ENCODE measurements around the gene ZNF276.
"Not testable (repeated sequence)": the region's sequence is repeated elsewhere in the genome, so short reads cannot be mapped to it uniquely, and the experiment has no call there.

The ZNF276 gene

DNA sequence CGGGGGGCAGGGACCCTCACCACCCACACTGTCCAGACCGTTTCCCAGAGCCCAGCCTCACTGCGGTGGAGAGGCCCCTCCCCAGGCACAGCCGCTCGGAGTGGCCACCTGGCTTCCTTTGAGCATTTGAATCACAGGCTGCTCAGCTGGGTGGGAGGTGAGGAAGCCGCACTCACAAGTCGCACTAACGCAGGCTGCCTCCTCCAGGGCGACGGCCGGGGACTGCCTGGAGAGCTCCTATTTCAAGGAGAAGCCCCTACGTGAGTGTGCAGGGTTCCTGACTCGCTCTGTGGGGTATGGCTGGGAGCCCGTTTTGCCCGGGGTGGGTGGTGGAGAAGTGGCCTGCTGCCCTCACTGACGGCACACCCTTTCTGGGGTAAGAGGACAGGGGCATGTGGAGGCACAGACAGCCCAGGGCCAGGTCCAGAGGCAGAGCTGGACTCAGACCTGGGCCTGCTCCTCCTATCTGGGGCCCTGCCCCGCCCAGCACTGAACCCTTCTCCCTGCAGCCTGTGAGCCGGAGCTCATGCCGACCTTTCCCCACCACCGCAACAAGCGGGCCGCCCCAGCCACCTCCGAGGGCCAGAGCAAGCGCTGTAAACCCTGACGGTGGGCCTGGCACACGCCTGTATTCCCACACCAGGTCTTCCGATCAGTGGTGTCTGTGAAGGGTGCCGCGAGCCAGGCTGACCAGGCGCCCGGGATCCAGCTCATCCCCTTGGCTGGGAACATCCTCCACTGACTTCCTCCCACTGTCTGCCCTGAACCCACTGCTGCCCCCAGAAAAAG, 26.1 kb upstream of the ZNF276 start:
- in situ Hi-C loops (cut with HindIII; ENCODE audit: low sequenced_read_pairs): no loop called here

DNA sequence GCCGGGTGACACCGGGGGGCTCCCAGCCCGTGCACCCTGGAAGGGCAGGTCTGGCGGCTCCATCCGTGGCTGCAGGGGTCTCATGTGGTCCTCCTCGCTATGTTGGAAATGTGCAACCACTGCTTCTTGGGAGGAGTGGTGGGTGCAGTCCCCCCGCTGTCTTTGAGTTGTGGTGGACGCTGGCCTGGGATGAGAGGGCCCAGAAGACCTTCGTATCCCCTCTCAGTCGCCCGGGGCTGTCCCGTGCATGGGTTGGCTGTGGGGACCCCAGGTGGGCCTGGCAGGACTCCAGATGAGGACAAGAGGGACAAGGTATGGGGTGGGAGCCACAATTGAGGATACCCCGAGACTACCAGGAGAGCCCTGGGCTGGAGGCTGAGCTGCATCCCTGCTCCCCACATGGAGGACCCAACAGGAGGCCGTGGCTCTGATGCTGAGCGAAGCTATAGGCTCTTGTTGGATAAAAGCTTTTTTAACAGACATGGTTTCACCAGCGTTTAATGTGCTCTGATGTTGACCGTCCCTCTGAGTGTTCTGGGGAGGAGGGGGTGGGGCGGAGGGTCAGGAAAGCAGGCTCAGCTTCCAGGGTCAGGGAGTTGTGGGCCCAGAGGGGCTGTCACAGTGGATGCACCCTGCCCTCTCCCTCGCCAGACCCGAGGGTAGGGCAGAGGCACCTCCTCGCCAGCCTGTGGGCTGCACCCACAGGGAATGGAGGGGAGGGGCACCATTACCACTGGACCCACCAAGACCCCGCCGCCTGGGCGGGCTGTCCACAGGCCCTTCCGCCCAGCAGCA, 25.3 kb upstream of the ZNF276 start:
- in situ Hi-C loops (cut with HindIII; ENCODE audit: low sequenced_read_pairs): no loop called here

DNA sequence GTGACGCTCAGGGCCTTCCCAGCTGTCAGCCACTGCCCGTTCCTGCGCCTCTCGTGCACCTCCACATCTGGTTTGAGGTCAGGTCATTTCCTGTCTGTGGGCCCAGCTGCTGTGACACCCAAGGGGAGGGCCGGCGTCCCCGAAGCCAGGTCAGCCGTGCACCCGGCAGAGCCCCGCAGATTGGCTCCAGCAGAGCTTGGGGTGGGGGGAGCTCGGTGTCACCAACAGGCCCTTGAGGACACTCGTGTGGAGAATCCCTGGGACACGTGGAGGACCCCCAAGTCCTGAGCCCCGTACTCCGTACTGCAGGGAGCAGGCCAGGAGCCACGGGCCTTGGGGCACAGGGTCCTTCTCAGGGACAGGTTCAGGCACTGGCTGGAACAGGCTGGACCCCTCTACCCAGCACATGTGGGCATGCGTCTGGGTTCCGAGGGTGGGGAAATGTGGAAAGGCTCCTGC, 24.6 kb upstream of the ZNF276 start:
- in situ Hi-C loops (cut with HindIII; ENCODE audit: low sequenced_read_pairs): no loop called here

DNA sequence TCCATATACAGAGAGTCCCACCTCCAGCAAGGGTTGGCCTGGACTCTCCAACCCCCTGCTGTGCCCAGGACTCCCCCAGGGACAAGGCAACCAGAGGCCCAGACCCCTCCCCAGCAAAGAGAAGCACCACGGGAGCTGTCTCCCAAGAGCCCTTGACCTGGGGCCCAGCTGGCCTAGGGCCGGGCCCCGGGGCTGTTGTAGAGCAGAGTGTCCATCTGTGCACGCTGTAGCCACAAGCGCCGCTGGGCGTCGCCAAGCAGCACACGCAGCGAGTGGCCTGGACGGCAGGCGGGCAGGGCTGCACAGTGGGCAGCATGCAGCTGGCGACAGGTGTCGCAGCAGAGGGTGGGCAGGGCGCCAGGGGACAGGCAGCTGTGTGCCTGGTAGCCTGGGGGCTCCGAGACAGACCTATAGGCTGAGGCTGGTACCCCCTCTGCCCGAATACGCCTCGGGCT, 24.1 kb upstream of the ZNF276 start:
- in situ Hi-C loops (cut with HindIII; ENCODE audit: low sequenced_read_pairs): no loop called here

DNA sequence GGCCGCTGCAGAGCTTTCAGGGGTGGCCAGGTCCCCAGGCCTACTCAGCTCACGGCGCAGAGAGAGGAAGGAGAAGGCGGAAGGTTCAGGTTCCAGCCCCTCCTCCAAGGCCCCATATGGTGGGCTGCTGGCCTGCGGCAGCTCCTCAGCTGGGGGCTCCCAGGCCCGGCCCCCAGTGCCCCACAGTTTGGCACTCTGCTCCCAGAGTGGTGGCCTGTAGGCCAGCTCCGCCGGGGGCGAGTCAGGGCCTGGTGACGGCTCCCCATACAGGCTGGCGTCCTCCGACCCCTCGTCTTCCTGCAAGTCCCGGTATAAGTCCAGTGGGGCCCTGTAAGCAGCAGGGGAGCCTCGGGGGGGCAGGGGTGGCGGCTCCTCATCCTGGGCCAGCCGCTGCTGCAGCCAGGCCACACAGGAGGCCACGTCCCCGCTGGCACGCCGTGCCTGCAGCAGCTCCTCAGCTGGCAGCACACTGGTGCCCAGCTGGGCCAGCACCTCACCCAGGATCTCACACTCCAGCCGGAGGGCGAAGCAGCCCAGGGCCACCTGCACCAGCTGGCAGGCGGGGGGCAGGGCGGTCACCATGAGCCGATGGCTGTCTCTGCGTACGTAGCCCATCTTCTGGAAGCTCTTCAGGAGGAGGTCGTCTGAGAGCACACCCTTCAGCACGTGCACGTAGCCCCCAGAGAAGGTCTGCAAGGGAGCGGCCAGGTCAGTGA, 23.6 kb upstream of the ZNF276 start:
- in situ Hi-C loops (cut with HindIII; ENCODE audit: low sequenced_read_pairs): no loop called here

DNA sequence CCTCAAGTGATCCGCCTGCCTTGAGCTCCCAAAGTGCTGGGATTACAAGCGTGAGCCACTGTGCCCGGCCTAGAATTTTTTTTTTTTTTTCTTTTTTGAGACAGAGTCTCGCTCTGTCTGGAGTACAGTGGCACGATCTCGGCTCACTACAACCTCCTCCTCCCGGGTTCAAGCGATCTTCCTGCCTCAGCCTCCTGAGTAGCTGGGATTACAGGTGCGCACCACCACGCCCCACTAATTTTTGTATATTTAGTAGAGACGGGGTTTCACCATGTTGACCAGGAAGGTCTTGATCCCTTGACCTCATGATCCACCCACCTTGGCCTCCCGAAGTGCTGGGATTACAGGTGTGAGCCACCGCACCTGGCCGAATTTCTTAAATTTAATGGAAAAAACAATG, 22.6 kb upstream of the ZNF276 start:
- in situ Hi-C loops (cut with HindIII; ENCODE audit: low sequenced_read_pairs): not testable (repeated sequence)

DNA sequence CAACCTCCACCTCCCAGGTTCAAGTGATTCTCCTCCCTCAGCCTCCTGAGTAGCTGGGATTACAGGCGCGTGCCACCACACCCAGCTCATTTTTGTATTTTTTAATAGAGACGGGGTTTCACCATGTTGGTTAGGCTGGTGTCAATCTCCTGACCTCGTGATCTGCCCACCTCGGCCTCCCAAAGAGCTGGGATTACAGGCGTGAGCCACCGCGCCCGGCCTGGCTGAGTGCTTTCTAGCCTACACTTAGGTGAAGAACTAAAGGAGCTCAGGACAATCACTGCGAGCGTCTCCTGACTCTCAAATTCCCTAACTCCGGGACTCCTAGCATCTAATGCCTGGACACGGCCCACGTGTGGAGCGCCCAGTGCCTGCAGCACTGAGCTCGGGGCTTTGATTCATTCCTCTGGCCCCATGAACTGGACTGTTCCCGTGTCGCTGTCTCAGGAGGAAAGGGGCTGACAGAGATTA, 21.7 kb upstream of the ZNF276 start:
- in situ Hi-C loops (cut with HindIII; ENCODE audit: low sequenced_read_pairs): not testable (repeated sequence)

DNA sequence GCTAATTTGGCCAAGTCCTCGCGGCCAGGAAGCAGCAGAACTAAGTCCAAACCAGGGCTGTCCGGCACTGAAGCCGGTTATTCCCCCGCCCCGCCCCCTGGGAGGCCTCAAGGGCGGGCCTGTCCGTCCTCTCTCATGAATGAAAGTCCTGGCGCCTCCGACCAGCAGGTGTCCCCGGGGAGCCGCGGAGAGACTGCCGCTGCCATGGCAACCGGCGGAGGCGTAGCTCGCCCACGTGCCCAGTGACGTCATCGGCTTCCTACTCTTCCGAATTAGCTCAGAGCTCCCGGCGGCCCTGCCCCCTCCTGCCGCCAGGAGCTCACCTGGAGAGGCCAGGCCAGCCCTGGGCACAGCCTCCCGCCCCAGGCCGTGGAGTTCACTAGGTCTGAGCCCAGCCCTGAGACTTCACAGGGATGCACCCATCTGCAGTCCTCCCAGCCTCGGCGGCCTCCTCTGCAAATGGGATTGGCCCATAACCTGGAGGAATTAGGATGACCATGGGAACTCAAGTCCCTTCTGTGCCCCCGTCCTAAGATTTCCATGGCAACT, 21.2 kb upstream of the ZNF276 start:
- in situ Hi-C loops (cut with HindIII; ENCODE audit: low sequenced_read_pairs): no loop called here

DNA sequence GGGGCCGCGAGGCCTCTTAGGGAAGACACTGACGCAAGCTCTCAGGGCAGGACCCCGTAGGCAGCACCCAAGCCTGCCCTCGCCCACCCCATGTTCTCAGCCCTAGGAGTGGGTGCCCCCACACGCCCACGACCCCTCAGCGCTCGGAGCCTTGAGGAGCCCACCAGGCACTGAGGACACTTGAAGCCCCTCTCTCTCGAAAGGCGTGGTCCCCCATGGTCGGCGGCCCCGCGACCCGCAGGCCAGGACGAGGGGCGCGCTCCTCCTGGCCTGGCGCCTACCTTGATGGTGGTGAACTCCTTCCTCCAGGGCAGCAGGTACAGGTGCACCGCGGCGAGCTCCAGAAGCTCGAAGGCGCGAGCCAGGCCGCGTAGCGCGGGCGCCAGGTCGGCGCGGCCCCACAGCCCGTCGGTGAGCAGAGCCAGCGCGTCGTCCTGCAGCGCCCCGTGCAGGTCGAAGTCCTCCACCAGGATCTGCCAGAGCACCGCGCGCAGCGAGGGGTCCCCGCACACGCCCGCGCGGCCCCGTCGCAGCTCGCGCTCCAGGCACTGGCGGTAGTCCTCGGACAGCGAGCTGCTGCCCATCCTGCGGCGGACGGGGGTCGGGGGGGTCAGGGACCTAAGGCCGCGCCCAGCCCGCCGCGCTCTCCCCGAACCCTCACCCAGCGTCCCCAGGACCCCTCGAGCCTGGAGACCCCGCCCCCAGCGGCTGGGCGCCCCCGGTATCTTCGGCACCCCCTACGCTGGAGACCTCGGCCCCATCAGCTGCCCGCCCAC, 20.5 kb upstream of the ZNF276 start:
- in situ Hi-C loops (cut with HindIII; ENCODE audit: low sequenced_read_pairs): no loop called here

DNA sequence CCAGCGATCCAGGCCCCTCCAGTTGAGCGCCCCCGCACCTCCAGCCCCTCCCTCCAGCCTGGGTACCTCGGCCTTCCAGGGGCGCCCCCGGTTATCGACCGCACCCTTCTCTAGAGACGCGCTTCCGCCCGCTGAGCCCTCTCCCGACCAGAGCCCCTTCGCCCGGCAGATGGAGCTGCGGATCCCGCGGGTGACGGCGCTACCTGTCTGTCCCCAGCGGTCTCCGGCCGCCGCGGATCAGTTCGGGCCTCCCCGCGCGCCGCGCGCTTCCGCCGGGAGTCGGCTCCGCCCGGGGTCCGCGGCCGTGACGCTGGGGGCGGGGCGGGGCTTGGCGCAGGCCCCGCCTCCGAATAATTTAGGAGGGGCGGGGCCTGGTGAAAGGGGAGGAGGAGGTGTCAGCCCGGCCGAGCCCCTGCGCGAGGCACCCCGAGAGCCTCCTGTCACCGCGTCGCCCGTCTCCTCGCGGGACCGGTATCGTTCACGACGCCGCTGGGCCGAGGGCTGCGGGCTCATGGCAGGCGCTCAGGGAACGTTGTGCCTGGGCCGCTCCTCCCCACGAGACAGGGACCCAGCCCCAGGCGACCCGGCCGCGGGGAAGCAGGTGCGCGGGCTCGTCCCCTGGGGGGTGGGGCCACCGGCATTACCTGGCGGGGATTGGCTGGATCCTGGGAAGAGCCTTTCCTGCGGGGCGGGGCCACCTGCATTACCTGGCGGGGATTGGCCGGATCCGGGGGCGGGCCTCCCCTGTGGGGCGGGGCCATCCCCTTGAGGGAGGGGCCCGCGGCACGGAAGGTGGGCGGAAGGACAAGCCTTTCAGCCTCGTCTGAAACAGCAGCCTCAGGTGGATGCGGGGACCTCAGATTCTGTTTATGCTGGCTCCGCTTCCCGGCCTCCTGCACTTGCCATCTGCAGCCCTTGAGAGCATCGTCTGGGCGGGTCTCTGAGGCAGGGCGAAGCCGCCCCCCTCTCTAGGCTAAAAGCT, 19.6 kb upstream of the ZNF276 start, which contains the start of gene SPATA2L:
SPATA2L (minus strand) TSS at position 281 of the 982 bp plus-strand sequence. CDS start 473 bp downstream, outside the sequence.
- in situ Hi-C loops (cut with HindIII; ENCODE audit: low sequenced_read_pairs): no loop called here

DNA sequence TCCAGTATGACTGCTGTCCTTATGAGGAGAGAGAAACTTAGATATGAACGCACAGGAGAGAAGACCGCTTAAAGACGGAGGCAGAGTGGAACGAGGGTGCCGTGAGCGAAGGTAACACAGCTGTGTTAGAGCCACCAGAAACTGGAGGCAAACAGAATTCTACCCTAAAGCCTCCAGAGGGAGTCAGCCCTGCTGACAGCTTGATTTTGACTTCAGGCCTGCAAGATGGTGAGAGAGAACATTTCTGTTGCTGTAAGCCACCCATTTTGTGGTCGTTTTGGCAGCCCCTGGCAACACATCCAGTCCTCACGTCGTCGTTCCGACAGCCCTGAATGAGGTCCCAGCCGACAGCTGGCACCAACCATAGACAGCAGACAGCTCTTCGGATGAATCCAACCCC, 17.1 kb upstream of the ZNF276 start:
- in situ Hi-C loops (cut with HindIII; ENCODE audit: low sequenced_read_pairs): no loop called here

DNA sequence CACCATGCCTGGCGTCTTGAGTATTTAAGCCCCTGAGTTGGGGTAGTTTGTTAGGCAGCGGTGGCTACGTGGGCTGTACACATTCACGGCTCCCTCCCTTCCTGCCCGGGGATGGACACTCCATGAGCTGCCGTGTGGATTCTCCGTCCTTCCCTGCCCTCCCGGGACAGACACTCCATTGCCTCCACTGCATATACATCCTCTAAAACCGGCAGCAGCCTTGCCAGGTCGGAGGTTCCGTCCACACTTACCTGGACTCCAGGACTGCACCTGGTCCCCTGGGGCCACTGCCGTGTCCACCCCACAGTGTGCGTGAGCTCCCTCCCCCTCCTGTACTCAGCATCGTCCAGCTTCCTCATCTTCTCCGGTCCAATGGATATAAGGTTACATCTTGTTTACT, 16.3 kb upstream of the ZNF276 start:
- in situ Hi-C loops (cut with HindIII; ENCODE audit: low sequenced_read_pairs): no loop called here

DNA sequence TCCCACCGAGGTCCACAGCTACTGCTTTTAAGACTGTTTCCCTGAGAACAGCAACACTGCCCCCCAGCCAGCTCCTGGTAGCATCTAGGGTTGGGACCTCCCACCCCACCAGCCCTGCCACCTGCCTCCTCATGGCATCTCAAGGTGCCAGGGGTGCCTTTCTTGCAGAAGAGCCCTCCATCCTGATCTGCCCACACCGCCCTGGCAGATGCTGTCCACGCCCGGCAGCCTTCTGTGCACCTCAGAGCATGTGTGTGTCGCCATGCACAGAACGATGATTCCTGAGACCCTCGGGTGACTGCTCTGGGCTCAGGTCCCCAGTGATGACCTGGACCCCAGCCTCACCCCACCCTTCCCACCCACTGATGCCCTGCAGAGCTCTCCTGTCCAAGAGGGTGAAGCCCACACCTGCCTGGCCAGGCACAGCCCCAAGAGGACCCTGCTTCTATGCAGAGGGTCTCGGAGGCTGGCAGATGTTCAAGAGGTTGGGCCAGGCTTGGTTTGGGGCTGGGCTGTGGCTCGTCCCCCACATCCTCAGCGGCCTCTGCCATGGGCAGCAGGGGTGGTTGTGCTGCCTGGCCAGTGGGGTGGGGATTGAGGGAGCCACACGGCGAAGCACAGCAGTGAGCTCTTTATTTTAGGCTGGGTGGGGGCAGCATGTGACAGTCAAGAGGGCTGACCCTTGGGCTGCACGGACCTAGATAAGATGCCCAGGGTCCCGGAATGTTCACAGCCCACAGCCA, 14.6 kb upstream of the ZNF276 start:
- in situ Hi-C loops (cut with HindIII; ENCODE audit: low sequenced_read_pairs): no loop called here

DNA sequence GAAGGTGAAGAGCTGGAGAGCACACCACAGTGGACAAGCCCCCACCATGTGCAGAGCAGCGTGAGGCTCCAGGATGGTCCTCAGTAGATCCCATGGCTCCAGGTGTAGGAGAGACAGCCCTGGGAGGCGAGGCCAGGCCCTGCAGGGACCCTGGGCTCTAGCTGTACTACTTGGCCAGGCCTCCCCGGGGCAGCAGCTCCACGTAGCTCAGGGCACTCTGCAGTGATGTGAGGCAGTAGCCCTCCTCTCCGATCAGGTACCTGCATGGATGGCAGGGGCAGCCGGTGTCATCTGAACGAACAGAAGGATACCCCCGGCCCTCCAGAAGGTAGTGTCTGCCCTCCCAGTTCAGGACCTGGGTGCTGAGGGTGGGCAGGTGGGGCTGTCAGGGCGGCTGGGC, 13.6 kb upstream of the ZNF276 start:
- in situ Hi-C loops (cut with HindIII; ENCODE audit: low sequenced_read_pairs): no loop called here

DNA sequence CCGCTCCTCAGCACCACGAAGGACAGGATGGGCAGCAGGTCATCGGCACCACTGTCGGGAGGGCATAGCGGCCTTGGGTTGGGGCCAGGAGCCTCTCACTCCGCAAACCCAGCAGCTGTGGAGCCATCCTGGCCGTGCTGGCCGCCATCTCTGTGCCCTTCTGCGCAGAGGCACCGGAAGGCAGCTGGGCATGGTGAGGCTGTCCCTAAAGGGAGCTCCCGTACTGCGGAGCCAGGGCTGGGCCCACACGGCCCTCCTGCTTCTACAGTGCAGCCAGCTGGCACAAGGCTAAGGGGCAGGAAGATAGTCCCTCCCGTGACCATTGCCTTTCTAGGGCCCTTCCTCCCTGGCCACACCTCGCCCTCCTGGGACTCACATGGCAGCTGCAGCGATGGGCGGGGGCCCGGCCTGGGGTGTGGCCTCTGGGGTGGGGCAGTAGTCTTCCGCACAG, 12.8 kb upstream of the ZNF276 start:
- in situ Hi-C loops (cut with HindIII; ENCODE audit: low sequenced_read_pairs): no loop called here

DNA sequence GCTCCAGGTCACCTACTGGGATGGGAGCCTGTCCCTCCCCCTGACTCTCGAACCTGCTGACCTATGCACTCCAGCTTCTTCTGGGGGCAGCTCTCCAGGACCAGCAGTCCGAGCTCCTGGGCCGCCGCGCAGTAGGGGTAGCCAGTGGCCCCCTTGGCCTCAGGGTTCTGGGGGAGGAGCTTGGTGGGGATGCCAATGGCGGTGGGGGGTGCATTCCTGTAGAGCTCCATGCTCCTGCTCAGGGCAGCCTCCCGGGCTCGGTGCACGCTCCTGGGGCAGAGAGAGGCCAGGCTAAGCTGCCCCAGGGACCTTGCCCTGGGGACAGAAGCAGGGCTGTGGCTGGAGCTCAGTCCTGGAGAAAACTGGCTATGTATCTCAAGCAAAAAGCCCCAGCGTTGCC, 12.2 kb upstream of the ZNF276 start:
- in situ Hi-C loops (cut with HindIII; ENCODE audit: low sequenced_read_pairs): no loop called here

DNA sequence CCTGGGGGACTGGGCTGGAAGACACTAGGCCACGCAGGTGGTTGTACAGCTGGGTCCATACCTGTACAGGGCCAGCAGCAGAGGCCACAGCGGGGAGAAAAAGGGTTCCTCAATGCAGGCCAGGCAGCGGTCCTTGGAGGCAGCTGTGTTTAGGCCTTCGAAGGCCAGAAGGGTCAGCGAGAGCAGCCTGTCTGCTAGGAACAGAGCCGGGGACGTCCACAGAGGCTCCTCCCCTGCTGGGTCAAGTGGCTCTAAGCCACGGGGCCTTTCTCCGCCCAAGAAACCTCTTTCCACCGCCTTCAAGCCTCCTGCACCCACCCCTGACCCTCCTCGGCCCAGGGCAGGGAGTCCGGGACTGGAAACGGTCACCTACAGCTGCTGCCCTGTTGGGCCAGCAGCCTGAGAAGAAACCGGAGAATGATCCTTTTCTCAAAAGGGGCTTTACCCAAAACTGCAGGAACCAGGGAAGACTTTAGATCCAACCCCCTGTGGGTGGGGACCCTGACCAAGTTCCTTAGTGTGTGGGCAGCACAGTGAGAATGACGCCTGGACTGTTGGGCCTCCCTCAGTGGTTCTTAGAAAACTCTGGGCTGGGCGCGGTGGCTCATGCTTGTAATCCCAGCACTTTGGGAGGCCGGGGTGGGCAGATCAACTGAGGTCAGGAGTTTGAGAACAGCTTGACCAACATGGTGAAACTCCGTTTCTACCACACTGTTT, 11.5 kb upstream of the ZNF276 start:
- in situ Hi-C loops (cut with HindIII; ENCODE audit: low sequenced_read_pairs): loop anchor here (5.0 kb wide), 2 partner anchors 47 to 148 kb away; partner anchors contain the start of gene RPL13

Data from endothelial cell of hepatic sinusoid (primary cell).